Keratinocyte (primary cell): Measurements from ENCODE around the gene LPCAT2.

ENCODE experiments used
- CTCF ChIP-seq, 3 experiments: IDR thresholded peaks in 1 of 3; conservative IDR thresholded peaks in 1 of 3; optimal IDR thresholded peaks in 1 of 3; 2 replicates in 2 of 3; 3 replicates in 1 of 3; pipeline versions ENCODE3 to v1.5.1; 2011; ENCODE audit warnings: low read length in 3 of 3, mild to moderate bottlenecking in 3 of 3, moderate library complexity in 2 of 3, control low read depth in 1 of 3, inconsistent platforms in 1 of 3; ENCODE audit not compliant: insufficient read depth in 2 of 3; ENCODE audit errors: extremely low read depth in 1 of 3
- EZH2 ChIP-seq: IDR thresholded peaks from one replicate; pipeline ENCODE4 v1.6.1; 2012; ENCODE audit warnings: inconsistent platforms, mild to moderate bottlenecking, low read length, moderate library complexity

- TF ChIP-seq CTCF (optimal IDR thresholded peaks at IDR 0.05 in 1 of 3, IDR thresholded peaks at IDR 0.05 in 1 of 3, conservative IDR thresholded peaks at IDR 0.05 in 1 of 3; ENCODE audit: extremely low read depth in 1 of 3, insufficient read depth in 2 of 3, low read length in 3 of 3) = no peak
- TF ChIP-seq EZH2 = no peak
Measured at GRCh38 chr16:55576384-55576783, 67.5 kb downstream of the LPCAT2 start.
